Measurements from ENCODE around the gene UBE2L6.

UBE2L6 gene

GRCh38 chr11:57527056-57527631, 40.3 kb downstream of the UBE2L6 start:
- peak; percentile 63 for DNase-seq

GRCh38 chr11:57523419-57523818, 44.1 kb downstream of the UBE2L6 start:
- no peak for DNase-seq

DNA sequence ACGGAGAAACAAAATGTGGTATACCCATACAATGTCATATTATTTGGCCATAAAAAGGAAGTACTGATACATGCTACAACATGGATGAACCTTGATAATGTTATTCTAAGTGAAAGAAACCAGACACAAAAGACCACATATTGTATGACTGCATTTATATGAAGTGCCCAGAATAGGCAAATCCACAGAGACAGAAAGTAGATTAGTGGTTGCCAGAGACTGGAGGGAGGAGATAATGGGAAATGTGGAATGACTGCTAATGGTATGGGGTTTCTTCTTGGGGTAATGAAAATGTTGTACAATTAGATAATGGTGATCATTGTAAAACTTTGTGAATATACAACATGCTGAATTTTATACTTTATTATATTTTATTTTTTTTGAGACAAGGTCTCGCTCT, 46.4 kb downstream of the UBE2L6 start:
- no peak for DNase-seq

GRCh38 chr11:57516061-57516443, 51.4 kb downstream of the UBE2L6 start:
- DNase-seq, result no peak

DNA sequence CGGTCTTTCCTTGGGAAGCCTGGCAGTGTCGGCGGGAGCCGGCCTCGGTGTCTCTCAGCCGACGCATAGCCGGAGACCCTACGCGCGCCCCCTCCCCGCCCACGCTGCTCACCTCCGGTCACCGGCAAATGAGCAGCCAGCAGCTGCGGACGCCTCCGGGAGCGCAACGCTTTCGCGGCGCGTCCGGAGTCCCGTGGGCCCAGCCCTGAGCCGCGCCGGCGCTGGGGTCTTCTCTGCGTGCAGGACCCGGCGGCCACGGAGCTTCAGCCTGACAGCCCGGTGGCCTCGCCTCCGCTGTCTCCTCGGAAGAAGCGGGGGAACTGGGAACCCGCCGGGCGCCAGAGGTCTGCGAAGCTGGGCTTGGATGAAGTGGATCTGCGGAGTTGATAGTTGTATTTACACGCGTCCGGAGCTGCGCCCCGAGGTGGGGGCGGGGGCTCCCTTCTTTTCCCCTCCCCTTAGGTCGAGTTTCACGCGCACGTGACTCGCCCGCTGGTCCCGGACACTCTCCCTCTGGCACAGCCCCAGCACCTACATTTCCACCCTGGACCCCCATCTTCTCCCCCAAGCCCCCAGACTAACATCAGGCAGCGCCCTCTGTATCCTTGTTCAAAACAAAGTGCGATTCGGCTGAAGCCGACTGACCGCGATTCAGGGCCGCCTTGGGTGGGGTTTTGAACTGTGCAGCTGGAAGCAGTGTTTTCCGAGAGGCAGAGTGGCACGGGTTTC, 52.0 kb downstream of the UBE2L6 start, which contains the start of gene SLC43A1:
TSS of gene SLC43A1 (minus strand) at position 371 of the 729 bp plus-strand sequence. CDS start 1,591 bp downstream, outside the sequence.
- no peak for DNase-seq

DNA sequence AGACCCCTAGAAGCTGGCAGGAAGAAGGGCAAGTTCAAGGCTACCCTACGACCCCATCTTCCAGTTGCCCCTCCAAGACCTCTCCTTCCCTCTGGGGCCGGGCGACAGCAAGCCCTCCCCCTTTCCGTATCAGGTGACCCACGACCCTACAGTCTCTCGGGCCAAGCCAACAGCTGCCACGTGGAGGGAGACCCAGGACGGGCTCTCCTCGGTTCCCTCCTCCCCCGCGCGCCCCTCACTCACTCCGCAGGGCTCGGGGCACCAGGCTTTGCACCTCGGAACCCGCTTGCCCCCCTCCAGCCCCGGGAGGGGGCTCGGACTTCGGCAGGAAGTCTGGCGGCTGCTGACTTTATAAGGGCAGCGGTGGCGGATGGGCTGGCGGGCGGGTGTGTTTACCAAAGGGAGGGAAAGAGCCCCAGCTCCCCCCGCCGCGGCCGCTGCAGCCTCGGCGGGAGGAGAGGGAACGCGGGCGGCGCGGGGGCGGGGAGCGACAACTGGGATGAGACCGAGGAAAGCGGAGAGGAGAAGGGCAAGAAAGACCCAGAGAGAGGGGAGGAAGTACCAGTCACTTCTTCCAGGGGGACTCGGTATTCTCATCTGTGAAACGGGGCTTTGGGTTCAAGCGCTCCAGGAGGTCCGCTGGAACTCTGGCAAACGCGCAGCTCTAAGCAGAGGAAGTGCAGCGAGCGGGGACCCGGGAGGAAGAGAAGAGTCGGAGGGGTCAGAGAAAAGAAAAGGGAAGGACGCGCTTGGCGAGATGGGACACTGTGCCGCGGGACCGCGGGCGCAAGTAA, 52.7 kb downstream of the UBE2L6 start:
- DNase-seq, result no peak

- DNase-seq, result no peak
These were observed 53.4 kb downstream of the UBE2L6 start for GRCh38 chr11:57513911-57514537.

- DNase-seq, result no peak
These were observed 54.0 kb downstream of the UBE2L6 start for GRCh38 chr11:57513452-57513795.

DNA sequence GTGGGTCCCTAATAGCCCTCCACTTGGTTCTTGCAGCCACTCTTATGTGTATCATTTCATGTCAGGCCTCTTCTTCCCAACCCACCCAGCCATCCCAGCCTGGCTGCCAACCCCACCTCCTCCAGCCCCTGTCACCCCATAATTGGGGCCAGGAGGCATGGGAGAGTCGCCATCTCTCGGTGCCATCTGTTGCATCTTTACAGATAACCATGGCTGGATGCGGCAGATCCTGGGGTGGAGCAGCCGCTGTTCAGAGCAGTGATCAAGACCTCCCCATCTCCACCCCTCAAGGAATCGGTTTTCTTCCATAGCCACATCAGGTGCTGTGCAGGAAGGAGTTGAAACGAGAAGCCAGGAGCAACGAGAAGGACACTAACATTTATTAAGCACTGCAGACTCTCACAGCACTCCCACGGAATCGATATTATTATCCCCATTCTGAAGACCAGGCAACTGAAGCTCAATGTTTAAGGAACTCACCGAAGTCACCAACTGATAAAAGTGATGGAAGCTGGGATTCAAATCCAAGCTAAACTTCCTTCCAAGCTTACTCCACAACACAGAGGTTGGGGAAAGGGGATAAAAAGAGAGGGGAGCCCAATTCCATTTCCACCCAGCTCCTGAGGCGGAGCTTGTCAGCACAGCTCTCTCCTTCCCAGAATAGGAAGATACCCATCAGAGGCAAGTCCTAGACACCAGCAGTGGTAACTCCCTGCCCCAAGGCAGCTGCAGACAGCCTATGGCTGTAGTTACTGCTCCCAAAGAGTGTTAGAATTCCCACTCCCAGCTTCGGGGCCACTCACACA, 54.6 kb downstream of the UBE2L6 start:
- DNase-seq, result no peak

DNA sequence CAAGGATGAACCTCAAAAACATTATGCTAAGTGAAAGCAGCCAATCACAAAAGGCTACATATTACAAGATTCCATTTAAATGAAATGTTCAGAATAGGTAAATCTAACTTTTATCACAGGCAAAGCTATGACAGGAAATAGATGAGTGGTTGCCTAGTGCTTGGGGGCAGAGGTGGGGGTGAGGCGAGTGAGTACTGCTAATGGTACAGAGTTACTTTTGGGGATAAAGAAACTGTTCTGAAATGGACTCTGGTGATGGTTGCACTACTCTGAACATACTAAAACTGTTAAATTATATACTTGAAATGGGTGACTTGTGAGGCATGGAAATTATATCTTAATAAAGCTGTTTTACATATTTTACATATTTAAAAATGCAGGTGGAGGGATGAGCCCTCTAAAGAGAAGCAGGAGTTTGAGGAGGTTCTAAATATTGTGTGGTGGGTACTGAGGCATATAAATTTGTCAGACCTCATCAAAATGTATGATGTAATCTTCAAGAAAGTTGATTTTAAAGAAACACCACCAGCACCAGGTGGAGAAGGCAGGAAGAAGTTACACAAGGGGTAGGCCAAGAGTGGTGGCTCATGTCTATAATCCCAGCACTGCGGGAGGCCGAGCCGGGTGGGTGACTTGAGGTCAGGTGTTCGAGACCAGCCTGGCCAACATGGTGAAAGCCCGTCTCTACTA, 55.6 kb downstream of the UBE2L6 start:
- DNase-seq, result no peak

DNA sequence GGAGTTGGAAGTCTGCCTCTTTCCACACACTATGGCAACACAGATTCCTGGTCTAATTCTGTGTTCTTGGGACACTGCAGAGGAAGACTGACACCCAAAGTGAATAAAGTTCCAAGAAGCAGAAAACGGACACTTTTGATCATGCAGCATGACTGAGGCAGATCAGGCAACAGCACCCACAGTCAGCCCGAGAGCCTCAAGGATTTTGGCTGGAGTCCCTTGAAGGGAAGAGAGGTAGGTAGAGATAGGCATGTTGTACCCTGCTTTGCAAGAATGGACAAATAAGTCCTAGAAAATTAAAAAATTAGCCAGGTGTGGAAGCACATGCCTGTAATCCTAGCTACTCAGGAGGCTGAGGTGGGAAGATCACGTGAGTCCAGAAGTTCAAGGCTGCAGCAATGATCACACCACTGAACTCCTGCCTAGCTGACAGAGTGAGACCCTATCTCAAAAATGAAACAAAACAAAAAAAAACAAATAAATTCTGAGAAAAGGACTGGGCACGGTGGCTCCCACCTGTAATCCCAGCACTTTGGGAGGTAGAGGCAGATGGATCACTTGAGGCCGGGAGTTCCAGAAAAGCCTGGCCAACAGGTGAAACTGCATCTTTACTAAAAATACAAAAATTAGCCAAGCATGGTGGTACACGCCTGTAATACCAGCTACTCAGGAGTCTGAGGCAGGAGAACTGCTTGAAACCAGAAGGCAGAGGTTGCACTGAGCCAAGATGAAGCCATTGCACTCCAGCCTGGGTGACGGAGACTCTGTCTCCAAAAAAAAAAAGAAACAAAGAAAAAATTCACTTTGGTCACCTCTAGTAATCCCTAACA, 58.9 kb downstream of the UBE2L6 start:
- DNase-seq, result no peak

GRCh38 chr11:57506522-57506921, 61.0 kb downstream of the UBE2L6 start:
- DNase-seq, result no peak

GRCh38 chr11:57504511-57504910, 63.0 kb downstream of the UBE2L6 start:
- DNase-seq, result no peak

DNA sequence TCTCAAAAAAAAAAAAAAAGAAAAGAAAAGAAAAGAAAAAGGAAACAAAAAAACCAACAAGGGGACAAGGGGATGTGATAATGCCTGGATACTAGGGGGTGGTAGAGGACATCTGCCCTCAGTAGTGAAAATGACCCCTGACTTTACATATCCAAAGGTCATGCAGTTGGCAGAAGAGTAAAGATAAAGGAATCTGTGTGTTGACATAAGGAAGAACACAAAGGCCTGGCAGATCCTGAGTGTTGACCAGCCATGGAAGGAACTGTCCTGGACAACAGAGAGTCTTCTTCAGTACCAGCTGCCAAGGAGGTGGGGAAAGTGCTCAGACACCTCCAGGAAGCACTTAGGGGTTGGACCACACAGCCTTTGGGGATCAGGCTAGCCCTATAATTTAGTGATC, 64.6 kb downstream of the UBE2L6 start:
- no peak for DNase-seq

GRCh38 chr11:57502376-57502775, 65.1 kb downstream of the UBE2L6 start:
- peak; percentile 18 for DNase-seq

GRCh38 chr11:57501953-57502352, 65.5 kb downstream of the UBE2L6 start:
- no peak for DNase-seq

Measured in NCI-H2029 treated with DMSO at 0.1 percent for 48 hours (cell line).